Fibroblast of skin of back (primary cell): ENCODE data around the gene RNASEH2B. TPM values are rescaled to one million over a fixed set of nuclear protein-coding genes. Genes with fewer than 3 reads are reported as not detected.

ENCODE experiments used
- DNase-seq: peaks from one replicate; pipeline ENCODE4 v3.0.0-alpha.2; 2013
- polyA plus RNA-seq, 2 experiments: library from polyadenylated mRNA; unstranded; fragments of 120-200 nt; gene quantifications; one replicate each; pipeline ENCODE4 v1.2.1, GENCODE V29; 2013; ENCODE audit not compliant: insufficient read length in 2 of 2

Gene RNASEH2B, protein sequence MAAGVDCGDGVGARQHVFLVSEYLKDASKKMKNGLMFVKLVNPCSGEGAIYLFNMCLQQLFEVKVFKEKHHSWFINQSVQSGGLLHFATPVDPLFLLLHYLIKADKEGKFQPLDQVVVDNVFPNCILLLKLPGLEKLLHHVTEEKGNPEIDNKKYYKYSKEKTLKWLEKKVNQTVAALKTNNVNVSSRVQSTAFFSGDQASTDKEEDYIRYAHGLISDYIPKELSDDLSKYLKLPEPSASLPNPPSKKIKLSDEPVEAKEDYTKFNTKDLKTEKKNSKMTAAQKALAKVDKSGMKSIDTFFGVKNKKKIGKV
- polyA plus RNA-seq (2013, experiment 1 of 2; ENCODE audit: insufficient read length) = 35.5 TPM
- polyA plus RNA-seq (2013, experiment 2 of 2; ENCODE audit: insufficient read length) = 23.4 TPM

DNA sequence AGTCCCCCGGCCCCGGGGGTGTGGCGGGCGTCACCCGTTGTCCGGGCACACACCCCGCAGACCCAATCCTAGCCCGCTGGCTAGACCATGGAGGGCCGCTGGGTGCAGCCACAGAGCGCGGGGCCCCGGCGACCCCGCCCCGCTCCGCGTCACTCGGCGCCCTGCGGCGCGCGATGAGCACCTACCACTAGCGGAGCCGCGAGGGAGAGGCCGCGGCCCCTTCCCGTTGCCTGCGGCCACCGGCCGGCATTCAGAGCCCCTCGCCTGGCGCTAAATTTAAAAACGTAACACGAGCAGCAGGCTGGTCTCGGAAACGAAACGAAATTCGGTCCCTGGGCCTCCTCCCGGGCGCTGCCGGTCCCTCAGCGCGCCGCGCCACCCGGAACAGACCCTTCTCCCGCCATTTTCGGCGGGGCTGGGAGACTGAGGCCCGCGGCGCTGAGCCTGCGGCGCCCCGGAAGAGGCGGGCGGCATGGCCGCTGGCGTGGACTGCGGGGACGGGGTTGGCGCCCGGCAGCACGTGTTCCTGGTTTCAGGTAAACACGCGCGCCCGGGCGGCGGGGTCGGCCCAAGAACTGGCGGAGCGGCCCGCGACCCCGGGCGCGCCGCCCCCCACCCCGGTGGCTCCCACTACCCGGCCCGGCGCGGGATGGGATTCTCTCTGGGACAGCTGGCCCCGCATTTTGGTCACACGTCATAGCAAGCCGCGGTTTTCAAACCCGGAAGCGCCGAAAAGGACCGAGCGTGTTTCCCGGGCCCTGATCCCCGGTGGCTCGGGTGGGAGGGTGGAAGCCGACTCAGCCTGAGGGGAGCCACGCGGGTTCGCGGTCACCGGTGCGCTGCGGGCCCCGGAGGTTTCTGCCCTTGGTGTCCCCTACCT is at the start of gene RNASEH2B:
Gene RNASEH2B, plus strand, starts transcription at position 187 of the 880 bp plus-strand sequence. Its CDS starts 286 bp downstream, at position 473.
- peak; percentile 66 for DNase-seq

DNA sequence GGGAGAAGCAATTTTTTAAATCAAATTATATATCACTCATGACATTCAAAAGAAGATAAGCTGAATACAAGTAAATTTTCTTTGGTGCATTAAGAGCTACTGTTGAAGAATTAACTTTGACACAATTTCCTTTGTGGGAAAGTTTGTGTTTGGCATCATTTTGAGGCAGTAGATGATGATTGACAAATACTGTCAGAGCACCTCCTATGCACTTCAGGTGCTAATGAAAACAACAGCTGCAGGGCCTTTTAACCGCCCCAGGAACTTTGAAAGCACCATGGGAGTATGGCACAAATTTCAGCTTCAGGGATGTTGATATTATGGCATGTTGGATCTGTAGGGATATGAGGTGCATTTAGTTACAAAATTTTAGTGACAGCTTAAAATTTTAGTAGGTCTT is 45.1 kb upstream of the RNASEH2B start:
- no peak for DNase-seq

DNA sequence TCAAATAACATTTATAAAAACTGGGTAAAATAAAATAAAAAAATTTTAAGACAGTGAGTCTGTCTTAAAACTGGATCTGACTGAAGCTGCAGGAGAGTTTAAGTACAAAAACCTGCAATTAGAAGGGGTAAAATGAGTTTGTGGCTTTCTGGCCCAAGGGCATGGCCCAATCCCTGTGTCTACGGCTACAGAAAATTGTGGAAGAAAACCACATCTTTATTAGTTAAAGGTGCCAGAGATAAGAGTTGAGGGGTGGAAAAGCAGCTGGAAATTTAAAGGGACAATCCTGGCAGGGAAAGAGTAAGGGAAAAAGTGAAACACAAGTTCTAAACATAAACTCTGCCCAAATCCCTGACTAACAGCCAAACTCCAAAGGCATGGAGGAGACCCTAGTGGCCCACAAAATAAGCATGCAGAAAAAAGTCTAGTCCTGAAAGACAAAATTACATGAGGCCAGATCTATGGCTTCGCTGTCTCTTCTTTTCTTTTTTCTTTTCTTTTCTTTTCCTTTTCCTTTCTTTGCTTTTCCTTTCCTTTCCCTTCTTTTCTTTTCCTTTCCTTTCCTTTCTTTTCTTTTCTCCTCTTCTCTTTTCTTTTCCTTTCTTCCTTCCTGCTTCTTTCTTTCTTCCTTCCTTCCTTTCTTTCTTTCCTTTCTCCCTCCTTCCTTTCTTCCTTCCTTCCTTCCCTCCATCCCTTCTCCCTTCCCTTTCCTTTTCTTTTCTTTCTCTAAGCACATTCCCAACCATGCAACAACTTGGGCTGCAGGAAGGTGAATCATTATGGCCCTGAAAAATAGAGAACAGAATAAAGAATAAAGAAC is 42.6 kb upstream of the RNASEH2B start:
- no peak for DNase-seq

DNA sequence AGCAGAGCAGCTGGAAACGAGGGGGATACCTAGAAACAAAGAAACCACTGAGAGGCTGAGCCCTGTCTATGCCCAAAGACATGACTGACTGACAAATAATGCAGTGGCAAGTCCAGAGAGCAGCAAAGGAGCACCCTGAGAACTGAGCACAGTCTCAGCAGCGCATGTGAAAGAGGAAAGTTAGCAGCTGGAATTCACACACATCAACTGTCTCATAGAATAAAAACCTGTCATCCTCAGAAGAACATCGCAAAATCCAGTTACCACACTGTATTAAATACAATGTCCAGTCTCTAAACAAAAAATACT is 42.0 kb upstream of the RNASEH2B start:
- DNase-seq = no peak

DNA sequence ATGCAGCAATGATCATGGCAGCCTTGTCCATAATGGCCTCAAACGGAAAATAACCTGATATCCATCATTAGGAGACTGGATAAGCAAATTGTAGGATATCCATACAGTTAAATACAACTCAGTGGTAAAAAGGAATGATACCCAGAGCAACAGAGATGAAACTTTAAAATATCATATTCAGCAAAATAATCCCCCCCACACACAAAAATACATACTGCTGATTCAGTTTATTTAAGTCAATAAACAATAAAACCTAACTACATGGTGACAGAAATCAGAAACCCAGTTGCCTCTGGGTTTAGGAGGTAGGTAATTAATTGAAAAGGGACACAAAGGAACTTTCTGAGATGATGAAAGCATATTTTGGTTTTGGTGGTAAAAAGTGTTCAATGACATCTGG is 38.2 kb upstream of the RNASEH2B start:
- DNase-seq = no peak

DNA sequence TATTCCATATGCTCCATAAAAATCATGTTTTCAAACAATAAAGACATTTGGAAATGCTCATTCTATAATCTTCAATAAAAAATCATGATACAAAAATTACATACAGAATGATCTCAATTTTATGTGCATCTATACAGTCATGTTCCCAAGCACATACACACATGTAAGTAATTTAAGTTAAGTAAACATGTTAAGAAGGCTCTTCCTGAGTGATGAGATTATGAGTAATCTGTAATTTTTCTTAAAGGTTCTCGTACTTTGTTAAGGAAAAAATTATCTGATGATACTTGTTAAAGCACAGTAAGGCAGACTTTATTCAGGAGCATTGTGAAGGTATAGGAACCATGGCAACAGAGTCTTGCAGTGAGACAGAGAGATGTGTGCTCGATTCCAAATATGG is 36.1 kb upstream of the RNASEH2B start:
- peak; percentile 37 for DNase-seq

DNA sequence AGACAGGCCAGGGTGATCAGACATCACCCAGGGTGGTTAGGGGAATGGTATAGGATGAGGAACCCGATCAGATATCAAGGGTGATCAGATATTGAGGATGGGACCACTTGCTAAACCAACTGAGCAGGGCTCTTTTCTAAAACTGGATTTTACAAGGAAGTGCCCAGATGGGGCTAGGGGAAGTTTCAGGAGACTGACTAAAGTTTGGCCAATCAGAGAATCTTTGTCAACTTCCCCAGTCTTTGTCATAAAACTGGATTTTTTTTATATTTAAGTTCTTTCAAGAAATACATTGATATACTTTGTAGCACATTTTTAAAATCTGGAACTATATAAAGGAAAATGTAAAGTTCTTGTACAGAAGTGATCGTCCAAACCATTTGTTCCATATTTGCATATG is 35.6 kb upstream of the RNASEH2B start:
- no peak for DNase-seq

DNA sequence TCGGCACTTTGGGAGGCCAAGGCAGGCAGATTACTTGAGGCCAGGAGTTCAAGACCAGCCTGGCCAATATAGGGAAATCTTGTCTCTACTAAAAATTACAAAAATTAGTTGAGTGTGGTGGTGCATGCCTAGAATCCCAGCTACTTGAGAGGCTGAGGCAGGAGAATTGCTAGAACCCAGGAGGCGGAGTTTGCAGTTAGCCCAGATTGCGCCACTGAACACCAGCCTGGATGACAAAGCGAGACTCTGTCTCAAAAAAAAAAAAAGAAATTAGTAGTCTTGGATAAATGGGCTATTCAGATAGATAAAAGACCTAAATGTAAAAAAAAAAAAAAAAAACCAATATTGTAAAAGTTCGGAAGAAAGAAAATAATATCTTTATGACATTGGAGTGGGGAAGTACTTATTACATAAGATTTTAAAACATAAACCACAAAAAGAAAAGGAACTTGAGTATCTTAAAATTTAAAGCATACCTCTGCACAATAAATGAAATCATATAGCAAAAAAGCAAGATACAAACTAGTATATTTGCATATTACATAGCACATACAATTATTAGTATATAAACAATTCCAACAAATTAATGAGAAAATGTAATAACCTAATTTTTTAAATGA is 26.7 kb upstream of the RNASEH2B start:
- no peak for DNase-seq

DNA sequence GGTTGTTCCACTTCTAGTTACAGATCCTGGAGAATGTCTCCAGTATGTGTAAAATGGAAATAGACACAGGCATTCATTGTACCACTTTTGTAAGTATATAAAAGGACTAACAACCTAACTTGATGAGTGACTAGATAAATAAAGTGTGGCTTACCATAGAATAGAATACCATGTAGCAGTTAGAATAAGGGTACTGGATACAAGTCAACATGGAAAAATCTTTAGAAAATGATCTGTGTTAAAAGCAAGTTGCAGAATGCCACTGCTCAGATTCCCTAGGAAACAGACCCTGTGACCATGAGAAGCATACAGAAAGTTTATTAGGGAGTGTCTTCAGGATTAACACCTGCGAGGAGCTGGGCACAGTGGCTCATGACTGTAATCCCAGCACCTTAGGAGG is 25.9 kb upstream of the RNASEH2B start:
- DNase-seq = no peak

DNA sequence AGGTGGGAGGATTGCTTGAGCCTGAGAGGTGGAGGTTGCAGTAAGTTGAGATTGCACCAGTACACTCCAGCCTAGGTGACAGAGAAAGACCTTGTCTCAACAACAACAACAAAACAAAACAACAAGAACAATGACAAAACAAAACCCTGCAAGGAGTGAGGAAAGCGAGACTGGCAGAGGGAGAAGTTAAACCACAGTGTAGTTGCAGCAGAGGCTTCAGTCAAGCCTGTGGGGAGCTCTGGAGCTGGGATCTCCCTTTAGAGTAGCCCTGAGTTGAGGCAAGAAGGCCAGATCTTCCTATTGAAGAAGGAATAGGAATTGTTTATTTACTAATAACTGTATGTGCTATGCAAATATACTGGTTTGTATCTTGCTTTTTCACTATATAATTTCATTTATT is 25.3 kb upstream of the RNASEH2B start:
- DNase-seq = no peak

DNA sequence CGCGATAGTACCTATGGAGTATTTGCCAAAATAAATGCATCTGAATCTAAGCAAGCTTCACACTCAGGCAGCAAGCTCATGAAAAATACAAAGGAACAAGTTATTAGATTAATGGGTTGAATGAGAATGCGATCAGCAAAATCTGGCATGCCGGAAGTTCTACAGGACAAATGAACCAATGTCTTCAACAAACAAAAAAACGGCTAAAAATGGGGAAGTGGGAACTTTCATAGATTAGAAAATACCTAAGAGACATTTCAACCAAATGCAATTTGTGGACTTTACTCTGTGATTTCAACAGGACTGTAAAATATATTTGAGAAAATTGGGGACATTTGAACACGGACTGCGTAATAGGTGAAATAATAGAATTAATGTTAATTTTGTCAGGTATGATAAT is 22.4 kb upstream of the RNASEH2B start:
- no peak for DNase-seq

DNA sequence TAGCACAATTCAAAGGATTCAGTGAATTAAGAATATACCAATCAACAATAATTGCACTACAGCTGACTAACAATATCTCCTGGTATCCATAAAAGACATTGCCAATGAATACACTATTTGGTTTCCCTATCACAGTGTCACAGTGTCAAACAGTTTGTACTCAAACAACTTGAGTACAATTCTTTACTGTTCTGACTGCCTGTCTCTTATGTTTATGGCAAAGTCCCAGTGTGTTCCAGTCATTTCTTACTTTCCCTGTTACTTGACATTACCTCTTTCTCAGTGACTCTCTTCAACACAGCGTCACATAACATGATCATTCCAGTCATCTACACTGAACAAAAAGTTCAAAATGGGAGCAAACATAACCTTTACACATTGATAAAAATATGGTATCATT is 21.2 kb upstream of the RNASEH2B start:
- no peak for DNase-seq

DNA sequence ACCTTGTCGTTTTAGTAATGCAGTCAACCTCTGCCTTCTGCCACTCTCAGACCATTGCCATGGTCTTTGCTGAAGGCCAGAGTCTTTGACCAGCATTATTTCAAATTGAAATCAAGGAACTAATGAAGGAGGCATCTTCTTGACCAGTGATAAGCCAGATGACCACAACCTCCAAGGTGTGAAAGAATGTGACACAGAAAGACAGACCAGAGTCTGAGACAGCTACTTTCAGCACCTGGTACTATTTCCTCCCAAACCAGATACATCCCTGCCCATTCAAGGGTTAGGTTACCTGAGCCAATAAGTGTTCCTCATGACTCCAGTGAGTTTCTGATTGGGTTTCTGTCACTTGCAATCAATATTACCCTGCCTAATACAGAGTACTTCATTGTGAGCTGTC is 20.3 kb upstream of the RNASEH2B start:
- DNase-seq = no peak

DNA sequence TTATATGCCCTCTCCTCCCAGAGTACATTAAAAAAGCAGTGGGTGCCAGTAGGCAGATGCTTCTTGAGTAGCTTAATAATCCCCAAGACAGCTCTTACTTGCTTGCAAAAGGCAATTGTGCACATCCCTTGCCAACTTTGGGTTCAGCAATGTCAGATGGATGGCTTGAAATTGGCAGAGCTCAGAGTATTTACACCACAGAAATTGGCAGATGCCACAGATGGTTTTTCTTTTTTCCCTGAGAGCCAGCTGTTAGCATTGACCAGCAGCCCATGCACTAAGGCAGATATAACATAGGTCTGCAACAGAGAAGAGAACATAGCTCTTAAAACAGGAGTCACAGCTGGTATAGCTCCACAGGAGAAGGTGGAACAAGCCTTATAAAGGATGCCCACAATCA is 18.4 kb upstream of the RNASEH2B start:
- no peak for DNase-seq

DNA sequence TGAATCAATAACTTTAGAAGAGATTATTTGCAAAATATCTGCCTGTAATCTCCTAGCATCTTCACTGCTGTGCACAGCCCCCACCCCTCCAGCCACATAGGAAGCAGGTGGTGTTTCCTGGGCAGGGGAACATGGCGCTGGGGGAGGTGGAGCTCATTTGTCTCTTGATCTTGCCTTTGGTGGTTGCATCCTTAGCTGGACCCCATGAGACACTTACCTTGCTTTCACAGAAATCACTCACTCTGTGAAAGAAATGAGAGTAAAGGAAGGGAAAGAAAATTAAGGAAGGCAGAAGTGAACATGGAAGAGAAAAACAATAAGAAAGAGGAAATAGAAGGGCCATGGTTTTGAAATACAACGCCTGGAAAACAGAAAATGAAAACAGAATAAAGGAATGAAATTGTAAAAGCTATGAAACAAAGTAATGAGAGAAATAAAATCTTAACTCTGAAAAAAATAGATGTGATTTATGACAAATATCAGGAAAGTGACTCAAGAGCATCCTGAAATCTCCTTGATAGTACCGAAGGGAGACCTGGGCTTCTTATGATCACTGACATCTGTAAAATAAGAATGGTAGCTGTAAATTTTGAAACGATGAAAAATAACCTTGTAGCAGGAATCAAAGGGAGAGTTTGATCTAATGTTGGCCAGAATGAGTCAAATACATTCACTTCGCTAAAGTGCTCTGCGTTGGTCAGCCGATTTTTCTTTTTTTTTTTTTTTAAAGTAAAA is 17.2 kb upstream of the RNASEH2B start:
- DNase-seq = no peak

DNA sequence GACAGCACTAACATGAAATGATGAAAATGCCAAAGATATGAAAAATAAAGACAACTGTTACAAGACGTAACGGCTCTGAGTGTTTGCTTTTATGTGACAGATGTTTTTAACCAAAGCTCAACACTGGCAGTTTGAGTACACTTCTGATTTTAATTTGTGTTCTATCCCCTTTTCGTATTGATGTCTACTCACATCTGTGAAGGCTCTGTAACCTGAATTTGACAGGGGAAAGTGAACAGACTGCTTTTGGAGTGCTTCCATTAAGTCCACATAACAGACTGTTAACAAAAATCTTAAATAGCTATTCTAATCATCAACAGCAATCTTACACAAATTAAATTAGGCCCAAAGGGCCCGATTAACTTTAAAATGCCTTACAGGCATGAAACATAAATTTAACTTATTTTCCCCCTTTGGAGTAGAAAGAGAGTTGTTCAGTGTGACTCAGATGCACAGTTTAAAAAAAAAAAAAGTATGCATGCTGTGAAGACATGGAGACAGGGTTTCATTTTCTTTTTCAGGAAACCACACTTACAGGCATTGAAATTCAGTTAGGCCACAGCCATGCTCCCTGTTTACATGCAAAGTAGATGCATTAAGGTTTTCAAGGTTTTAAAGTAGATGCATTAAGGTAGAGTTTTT is 16.3 kb upstream of the RNASEH2B start:
- peak; percentile 58 for DNase-seq

DNA sequence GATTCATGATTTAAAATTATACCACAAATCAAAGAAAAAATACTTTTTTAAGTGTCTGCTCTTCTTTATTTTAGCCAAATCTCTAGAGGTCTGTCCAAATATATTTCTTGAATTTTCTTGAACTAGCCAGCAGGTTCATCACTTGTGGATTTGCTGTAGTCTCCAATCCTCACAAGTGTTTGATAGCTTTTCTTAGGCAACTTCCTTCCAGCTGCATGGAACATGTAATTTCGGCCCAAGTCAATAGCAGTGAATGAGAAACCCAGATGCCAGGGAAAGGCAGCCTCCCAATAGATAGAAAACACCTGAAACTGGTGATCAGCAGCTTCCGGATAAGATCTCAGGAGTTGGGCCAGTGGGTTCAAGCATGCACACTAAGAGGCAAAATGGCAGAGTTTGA is 15.6 kb upstream of the RNASEH2B start:
- DNase-seq = no peak

DNA sequence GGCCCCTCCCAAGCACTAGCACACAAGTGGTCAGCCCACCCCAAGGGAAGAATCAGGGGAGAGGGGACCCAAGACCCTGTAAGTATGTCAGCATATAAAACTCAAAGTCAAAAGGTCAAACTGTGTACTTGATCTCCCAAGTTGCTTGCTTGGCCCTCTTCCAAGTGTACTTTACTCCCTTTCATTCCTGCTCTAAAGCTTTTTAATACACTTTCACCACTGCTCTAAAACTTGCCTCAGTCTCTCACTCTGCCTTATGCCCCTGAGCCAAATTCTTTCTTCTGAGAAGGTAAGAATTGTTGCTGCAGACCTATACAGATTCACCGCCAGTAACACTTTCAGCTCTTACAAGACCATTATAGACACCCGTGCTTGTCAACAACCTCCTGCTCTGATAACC is 15.1 kb upstream of the RNASEH2B start:
- no peak for DNase-seq

DNA sequence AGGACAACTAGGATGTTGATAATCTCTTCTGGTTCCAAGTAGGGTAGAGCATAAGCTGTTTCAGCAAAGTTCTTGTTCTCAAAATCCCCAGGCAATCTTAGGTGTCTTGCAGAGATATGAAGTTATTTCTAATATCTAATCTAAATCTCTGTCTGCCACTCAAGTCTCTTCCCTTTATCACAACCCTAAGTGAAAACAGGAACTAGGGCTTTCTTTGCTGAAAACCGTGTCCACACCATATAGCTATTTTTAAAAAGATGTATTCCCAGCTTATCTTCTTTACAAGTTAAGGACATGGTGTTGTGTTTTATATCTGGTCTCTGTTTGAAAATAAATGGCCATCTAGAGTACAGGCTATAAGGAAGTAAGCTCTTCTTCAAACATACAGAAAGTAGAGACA is 11.3 kb upstream of the RNASEH2B start:
- DNase-seq = no peak

DNA sequence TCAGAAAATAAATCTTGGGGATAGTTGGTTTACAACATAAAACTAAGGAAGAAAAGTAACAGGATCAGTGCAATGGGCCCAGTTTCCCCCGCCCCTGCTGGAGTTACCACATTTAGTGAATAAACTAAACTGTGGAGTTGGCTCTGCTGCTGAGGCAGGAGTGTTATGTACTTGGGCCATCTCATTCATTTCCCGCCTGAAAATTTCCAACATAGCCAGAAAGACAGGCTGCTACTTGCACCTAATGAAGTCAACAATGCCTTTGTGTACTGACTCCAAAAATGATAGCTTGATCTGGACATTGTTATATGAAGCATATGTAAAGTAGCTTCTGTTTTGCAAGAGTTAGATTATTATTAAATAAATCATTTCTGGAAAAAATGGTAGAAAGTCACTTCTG is 7.9 kb upstream of the RNASEH2B start:
- no peak for DNase-seq

DNA sequence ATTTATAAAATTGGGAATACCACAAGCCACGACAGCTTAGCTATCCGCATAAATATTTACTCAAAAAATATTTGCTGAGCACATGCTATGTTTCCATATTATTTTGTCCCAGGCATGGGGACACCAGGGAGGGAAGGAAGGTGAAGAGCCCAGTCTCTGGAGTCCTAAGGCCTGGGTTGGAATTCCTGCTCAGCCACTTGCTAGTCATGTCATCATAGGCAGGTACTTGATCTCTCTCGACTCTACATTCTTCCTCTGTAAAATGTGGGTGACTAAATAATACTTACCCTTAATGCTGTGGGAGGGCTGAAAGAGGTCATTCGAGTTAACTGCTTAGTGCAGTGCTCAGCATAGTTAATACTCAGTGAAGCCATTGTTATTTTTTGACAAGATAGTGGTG is 4.3 kb upstream of the RNASEH2B start:
- DNase-seq = no peak
